ENCODE results near the gene L1TD1.
"Not testable (repeated sequence)": the region's sequence is repeated elsewhere in the genome, so short reads cannot be mapped to it uniquely, and the experiment has no call there.

L1TD1 gene

DNA sequence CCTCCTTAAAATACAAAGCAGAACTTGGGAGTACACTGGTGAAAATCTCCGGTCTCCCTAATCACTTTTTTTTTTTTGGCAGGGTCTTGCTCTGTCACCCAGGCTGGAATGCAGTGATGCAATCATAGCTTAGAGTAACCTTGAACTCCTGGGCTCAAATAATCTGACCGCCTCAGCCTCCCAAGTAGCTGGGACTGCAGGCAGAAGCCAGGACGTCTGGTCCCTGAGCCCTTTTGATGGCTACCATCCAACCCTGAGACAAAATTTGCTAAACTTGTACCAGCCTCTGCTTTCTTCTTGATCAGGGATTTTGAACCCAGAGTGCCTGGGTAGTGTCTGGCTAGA lies 4.1 kb downstream of the L1TD1 start:
- DNase-seq (ENCODE audit: low read depth in 2 of 3, low spot score in 1 of 3), result no peak

DNA sequence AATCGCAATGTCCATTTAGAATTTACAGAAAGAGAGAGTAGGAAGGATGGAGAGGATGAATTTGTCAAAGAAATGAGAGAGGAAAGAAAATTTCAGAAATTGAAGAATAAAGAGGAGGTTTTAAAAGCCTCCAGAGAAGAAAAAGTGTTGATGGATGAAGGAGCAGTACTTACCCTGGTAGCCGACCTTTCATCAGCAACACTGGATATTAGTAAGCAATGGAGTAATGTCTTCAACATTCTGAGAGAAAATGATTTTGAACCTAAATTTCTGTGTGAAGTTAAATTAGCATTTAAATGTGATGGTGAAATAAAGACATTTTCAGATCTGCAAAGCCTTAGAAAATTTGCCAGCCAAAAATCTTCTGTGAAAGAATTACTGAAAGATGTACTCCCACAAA lies 12.5 kb downstream of the L1TD1 start:
- no peak for DNase-seq (ENCODE audit: low read depth in 2 of 3, low spot score in 1 of 3)

DNA sequence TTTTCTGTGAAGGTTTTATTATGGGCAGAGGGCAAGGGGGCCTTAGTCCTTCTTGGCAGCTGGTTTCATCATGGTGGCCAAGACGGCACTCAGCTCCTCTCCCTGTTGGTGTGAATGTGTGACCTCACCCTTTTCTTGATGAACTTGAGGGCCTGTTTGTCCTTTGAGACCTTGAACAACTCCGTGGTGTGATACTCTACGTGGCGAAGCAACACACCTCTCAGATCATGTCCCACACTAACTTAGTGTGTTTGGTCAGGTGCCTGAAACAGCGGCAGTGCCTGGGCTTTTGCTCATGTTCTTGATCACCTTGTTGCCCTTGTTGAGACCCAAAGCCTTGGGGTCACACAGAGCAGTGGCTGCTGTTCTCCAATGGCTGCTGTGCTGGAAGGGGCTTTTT lies 13.4 kb downstream of the L1TD1 start:
- no peak for DNase-seq (ENCODE audit: low read depth in 2 of 3, low spot score in 1 of 3)

DNA sequence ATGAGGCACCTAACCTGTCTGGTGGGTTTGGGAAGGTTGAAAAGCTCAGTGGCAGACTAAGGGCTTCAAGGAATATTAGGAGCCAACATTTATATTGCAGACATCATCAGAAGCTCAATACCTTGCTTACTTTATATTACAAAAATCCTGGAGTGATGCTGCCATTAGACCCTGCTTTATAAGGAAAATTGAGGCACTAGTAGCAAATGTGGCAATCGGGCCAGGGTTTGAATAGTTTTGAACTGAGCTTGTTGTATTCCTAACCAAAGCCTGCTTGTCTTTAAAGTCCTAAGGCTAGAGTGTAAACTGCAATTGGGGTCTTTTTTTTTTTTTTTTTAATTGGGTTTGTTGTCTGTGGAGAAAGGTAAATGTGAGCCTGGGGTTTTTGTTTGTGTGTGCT lies 14.3 kb downstream of the L1TD1 start:
- no peak for DNase-seq (ENCODE audit: low read depth in 2 of 3, low spot score in 1 of 3)

DNA sequence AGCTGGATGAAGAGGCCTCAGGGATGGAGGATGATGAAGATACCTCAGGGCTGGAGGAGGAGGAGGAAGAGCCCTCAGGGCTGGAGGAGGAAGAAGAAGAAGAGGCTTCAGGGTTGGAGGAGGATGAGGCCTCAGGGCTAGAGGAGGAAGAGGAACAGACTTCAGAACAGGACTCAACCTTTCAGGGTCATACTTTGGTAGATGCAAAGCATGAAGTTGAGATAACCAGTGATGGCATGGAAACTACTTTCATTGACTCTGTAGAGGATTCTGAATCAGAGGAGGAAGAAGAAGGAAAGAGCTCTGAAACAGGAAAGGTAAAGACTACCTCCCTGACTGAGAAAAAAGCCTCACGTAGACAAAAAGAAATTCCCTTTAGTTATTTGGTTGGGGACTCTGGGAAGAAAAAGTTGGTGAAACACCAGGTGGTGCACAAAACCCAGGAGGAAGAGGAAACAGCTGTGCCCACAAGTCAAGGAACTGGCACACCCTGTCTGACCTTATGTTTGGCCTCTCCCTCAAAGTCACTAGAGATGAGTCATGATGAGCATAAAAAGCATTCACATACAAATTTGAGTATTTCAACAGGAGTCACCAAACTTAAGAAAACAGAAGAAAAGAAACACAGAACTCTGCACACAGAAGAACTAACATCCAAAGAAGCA lies 15.4 kb downstream of the L1TD1 start:
- DNase-seq (ENCODE audit: low read depth in 2 of 3, low spot score in 1 of 3), result no peak

DNA sequence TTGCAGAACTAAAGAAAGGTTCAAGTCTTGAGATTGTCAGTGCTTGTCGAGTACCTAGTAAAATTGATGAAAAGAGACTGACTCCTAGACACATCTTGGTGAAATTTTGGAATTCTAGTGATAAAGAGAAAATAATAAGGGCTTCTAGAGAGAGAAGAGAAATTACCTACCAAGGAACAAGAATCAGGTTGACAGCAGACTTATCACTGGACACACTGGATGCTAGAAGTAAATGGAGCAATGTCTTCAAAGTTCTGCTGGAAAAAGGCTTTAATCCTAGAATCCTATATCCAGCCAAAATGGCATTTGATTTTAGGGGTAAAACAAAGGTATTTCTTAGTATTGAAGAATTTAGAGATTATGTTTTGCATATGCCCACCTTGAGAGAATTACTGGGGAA lies 16.3 kb downstream of the L1TD1 start:
- no peak for DNase-seq (ENCODE audit: low read depth in 2 of 3, low spot score in 1 of 3)

DNA sequence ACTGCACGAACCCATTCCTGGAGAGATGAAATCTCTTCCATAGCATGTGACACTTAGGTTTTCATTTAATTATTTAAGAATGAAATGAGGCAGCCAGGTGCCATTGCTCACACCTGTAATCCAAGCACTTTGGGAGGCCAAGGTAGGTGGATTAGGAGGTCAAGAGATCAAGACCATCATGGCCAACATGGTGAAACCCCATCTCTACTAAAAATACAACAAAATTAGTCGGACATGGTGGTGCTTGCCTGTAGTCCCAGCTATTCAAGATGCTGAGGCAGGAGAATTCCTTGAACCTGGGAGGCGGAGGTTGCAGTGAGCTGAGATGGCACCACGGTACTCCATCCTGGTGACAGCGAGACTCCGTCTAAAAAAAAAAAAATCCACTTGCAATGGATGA lies 17.8 kb downstream of the L1TD1 start:
- no peak for DNase-seq (ENCODE audit: low read depth in 2 of 3, low spot score in 1 of 3)

DNA sequence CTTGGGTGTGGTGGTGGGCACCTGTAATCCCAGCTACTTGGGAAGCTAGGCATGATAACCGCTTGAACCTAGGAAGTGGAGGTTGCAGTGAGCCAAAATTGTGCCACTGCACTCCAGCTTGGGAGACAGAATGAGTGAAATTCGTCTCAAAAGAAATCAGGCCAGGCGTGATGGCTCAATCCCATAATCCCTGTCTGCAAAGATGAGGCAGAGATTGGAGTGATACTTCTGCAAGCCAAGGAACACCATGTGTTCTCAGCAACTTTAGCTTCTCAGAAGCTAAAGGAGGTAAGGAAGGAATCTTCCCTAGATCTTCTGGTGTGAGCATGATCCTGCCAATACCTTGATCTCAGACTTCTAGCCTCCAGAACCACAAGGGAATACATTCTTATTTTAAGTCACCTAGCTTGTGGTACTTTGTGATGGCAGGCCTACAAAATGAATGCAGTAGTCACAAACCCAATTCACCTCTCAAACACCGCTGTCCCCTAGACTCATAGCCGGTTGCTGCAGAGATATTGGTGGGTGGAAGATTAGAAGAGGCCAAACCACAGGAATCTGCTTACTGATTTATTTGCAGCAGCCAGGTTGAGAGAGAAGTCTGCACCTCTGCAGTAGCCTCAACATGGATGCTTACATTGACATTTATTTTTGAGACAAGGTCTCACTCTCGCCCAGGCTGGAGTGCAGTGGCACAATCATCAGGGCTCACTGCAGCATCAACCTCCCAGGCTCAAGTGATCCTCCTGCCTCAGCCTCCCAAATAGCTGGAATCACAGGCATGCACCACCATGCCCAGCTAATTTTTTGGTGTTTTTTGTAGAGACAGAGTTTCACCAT lies 18.6 kb downstream of the L1TD1 start:
- DNase-seq (ENCODE audit: low read depth in 2 of 3, low spot score in 1 of 3), result no peak

DNA sequence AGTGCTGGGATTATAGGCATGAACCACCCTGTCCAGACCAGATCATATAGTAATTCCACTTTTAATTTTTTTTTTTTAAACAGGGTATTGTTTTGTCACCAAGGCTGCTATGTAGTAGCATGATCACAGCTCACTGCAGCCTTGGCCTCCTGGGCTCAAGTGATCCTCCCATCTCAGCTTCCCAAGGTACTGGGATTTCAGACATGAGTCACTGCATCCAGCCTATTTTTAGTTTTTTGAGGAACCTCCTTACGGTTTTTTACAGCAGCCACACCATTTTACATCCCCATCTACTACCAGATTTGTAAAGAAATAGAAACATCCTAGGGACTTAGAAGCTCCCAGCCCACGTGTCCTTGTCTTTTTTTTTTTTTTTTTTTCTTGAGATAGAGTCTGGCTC lies 24.0 kb downstream of the L1TD1 start:
- no peak for DNase-seq (ENCODE audit: low read depth in 2 of 3, low spot score in 1 of 3)

DNA sequence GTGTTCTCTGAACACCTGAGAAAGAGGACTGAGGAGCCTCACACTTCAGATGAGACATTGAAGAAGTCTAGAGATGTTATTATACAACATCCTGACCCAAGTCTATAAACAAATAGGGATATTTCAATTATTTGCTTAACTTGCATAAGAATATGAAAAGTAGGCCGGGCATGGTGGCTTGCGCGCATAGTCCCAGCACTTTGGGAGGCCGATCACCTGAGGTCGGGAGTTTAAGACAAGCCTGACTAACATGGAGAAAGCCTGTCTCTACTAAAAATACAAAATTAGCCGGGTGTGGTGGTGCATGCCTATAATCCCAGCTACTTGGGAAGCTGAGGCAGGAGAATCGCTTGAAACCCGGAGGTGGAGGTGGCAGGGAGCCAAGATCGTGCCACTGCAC lies 25.8 kb downstream of the L1TD1 start:
- DNase-seq (ENCODE audit: low read depth in 2 of 3, low spot score in 1 of 3), result not testable (repeated sequence)

DNA sequence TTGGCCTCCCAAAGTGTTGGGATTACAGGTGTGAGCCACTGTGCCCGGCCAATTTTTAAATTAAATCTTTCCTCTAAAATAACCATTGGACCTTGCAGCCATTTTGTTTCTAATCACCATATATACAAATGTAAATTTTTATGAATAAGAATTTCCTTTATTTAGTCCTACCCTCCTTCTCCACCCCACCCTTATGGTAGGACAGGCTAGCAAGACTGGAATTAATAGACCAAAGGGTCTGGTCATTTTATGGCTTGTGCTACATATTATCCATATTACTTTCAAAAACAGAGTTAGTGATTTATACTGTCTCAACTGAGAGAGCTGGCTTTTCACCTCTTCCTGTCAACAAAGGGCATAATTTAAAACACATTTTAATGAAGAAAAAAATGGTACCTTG lies 26.5 kb downstream of the L1TD1 start:
- DNase-seq (ENCODE audit: low read depth in 2 of 3, low spot score in 1 of 3), result no peak

DNA sequence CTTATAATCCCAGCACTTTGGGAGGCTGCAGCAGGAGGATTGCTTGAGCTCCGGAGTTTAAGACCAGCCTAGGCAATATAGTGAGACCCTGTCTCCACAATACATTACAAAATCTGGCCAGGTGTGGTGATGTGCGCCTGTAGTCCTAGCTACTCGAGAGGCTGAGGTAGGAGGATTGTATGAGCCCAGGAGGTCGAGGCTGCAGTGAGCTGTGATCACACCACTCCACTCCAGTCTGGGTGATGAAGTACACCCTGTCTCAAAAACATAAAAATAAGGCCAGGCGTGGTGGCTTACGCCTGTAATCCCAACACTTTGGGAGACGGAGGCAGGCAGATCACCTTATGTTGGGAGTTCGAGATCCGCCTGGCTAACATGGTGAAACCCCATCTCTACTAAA lies 27.7 kb downstream of the L1TD1 start:
- no peak for DNase-seq (ENCODE audit: low read depth in 2 of 3, low spot score in 1 of 3)

DNA sequence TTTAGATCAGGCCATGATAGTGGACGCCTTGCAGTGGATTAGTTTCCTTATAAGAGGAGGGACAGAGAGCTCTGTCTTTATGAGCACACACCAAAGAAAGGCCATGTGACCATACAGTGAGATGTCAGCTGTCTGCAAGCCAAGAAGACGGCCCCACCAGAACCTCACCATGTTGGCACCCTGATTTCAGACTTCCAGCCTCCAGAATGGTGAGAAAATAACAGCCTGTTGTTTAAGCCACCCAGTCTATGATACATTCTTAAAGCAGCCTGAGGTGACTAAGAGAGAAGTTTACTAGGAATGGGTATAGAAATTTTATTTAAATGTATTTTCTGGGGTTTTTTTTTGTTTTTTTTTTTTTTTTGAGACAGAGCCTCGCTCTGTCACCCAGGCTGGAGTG lies 29.5 kb downstream of the L1TD1 start:
- no peak for DNase-seq (ENCODE audit: low read depth in 2 of 3, low spot score in 1 of 3)

DNA sequence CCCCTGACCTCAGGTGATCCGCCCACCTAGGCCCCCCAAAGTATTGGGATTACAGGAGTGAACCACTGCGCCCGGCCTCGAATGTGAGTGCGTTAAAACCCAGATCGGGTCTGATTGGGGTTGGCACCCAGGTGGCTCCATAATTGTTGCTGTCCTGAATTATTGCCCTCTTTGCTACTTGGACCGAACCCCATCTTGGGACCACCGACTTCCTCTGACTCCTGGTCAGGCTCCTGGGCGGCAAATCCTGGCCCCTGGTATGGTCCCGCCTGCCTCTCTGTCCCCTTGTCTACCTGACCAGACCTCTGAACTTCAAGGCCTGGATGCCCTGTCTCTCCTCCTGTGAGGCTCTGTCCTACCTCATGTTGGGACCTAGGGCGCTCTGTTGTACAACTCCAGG lies 32.8 kb downstream of the L1TD1 start:
- DNase-seq (ENCODE audit: low read depth in 2 of 3, low spot score in 1 of 3), result no peak

DNA sequence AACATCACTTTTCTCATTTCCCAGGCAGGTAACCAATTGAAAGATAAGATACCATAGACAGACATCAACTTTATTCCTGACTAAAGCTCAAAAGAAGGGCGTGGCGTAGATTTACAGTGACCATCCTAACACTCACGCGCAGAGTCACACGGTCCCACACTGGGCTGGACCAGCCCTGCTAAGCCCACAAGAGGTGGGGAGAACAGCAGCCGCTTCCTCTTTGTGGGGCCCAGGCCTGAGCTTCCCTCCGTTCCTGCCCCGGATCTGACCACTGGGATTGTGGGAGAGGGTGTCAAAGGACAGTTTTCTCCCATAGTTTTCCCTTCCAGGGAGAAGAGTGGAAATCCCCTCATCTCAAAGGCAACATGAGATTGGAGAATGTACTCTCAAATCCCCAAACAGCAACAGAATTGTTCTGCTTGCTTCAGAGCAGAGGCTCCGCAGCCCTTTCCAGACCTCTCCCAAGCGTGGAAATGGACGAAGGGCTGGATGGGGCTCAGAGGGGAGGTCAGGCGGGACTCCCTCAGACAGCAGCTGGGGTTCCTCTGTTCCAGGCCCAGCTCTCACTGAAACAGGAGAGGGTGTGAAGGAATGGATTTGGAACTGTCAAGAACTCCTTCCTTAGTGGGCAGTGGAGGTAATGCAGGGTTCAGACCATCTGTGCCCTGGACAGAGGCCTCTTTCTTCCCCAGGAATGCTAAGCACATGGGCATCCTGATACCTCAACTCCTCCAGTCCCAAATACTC lies 33.7 kb downstream of the L1TD1 start:
- DNase-seq (ENCODE audit: low read depth in 2 of 3, low spot score in 1 of 3), result no peak

DNA sequence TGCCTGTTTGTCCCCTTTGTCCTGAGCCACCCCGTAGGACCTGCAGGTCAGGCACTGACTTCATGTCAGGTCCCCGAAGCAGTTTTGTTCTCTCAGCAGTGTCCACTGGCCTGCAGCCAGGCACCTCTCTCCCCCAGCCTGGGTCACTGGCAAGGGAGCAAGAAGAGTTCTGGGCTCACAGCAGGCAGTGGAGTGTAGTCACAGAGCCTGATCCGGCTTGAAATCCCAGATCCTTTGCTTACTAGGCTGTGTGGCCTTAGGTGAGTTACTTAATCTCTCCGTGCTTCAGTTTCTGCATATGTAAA lies 34.2 kb downstream of the L1TD1 start:
- DNase-seq (ENCODE audit: low read depth in 2 of 3, low spot score in 1 of 3), result no peak

DNA sequence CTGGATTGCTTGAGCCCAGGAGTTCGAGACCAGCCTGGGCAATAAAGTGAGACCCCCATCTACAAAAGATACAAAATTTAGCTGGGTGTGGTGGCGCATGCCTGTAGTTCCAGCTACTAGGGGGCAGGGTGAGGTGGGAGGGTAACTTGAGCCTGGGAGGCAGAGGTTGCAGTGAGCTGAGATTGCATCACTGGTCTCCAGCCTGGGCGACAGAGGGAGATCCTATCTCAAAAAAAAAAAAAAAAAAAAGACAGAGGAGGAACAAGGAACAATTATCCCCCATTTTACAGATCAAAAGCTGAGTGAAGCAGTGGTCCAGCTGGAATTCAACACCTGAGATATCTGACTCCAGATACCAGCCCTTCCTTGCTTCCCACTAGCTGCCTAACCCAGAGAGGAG lies 34.8 kb downstream of the L1TD1 start:
- no peak for DNase-seq (ENCODE audit: low read depth in 2 of 3, low spot score in 1 of 3)

DNA sequence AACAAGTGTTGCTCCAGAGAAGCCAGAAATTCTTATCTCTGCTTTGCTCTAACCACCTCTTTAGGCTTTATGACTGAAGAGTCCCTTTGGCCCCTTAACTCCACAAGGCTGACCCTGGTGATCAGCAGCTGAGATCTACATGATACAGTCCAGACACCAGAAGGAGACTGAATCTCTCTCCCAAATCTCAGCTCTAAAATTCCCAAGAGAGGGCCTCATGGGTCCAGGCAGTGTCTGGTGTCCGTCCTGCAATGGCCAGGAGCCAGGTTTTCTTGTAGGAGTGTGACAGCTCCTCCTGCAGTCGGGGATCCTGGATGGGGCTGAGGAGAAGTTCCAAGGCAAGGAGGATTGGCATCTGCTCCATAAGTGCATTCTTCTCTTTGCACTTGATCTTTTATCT lies 35.3 kb downstream of the L1TD1 start:
- no peak for DNase-seq (ENCODE audit: low read depth in 2 of 3, low spot score in 1 of 3)

DNA sequence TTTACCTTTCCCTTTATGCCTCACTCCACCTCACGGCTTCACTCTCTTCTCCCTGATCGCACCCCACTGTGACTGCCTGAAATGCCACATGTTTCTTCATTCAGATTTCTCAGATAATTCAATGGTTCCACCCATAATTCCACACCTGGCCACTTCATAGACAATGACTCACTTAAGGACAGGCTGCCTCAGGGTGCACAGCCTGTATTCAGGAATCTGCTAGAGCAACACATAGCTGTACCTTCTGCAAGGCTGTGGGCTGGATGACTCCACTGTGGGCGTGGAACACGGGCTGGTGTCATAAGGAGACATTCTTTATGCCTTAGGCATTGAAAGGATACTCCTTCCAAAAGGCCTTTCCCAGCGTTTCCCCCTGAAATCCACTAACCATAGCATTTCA lies 36.1 kb downstream of the L1TD1 start:
- no peak for DNase-seq (ENCODE audit: low read depth in 2 of 3, low spot score in 1 of 3)

DNA sequence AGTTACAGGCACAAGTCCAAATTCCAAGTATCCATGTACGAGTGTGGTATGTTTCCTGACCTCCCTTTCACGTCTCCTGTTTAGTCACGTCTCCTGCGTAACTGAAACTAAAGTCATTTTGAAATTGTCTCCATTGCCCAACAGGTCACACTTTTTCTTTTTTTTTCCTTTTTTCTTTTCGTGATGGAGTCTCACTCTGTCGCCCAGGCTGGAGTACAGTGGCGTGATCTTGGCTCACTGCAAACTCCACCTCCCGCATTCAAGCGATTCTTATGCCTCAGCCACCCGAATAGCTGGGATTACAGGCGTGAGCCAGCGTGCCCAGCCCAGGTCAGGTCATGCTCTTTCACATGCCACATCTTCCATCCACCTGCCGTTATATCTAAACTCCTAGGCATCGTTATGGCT lies 38.2 kb downstream of the L1TD1 start:
- no peak for DNase-seq (ENCODE audit: low read depth in 2 of 3, low spot score in 1 of 3)

DNA sequence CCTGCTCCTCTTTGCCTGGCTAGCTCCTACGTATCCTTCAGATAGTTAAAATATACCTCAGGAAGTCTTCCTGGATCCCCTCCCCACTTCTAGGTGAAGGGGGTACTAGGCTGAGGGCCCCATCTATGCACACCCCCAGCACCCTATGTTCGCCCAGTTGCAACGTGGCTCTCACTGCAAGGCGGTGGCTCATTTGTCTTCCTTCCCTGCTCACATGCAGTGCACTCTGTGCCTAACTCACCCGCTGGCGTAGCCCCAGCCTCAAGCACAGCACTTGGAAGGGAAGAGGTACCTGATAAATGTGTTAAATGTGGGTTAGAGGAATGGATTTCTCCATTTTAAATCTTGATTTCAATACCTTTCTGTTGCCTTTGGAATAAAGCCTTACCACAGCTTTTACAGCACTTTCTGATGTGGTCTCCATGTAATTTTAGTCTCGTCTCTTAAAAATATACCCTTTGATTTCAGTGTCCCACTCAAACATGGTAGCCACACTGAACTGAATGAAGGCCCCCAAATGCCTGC lies 39.3 kb downstream of the L1TD1 start:
- DNase-seq (ENCODE audit: low read depth in 2 of 3, low spot score in 1 of 3), result no peak

DNA sequence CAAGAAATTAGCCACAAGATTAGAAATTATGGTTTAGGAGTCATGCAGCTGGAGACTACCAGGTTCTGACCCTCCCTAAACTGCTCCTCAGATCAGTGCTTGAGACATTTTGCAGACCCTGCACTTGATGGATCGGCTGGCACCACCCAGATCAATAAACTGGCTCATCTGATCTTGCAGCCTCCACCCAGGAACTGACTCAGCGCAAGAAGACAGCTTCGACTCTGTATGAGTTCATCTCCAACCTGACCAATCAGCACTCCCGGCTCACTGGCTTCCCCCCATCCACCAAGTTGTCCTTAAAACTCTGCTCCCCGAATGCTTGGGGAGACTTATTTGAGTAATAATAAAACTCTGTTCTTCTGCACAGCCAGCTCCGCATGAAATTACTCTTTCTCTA lies 40.0 kb downstream of the L1TD1 start:
- DNase-seq (ENCODE audit: low read depth in 2 of 3, low spot score in 1 of 3), result no peak
